Sigmoid colon (tissue), 4 donors: ENCODE data around the gene OR10V1.

ENCODE experiments used
- POLR2AphosphoS5 ChIP-seq, 4 donors: sonication (generic); formaldehyde crosslinking; IDR thresholded peaks; one replicate each; pipeline ENCODE4 v1.6.1; 2017; ENCODE audit warnings: antibody characterized with exemption in 4 of 4
- TF ChIP-seq, protein P1 (sequence below), 4 experiments: fragments of 450-650 bp in 3 of 4; fragments of 200-600 bp in 1 of 4; IDR thresholded peaks; one replicate each; pipeline ENCODE4 v1.5.1; 2016 to 2019; ENCODE audit warnings: antibody characterized with exemption in 4 of 4, mild to moderate bottlenecking in 3 of 4, moderate library complexity in 2 of 4

DNA sequence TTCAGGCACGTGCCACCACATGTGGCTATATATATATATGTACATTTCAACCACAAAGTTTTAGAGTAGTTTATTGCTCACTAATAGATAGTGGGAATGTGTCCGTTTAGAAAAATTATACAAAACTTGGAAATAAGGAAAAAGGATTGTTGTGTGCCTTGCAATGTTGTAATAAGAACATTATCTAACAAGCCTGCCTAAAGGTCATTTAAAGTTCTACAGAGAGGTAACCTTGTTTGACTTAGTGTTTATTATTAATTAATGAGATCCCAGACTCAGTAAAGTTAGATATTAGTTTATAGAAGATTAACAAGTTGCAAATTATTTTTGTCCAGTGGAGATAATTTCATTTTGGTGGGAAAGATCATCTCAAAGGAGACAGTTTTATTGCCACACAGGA is 39.4 kb downstream of the OR10V1 start:
- TF ChIP-seq POLR2AphosphoS5 (IDR thresholded peaks at IDR 0.05): no peak
- TF ChIP-seq, protein P1, sequence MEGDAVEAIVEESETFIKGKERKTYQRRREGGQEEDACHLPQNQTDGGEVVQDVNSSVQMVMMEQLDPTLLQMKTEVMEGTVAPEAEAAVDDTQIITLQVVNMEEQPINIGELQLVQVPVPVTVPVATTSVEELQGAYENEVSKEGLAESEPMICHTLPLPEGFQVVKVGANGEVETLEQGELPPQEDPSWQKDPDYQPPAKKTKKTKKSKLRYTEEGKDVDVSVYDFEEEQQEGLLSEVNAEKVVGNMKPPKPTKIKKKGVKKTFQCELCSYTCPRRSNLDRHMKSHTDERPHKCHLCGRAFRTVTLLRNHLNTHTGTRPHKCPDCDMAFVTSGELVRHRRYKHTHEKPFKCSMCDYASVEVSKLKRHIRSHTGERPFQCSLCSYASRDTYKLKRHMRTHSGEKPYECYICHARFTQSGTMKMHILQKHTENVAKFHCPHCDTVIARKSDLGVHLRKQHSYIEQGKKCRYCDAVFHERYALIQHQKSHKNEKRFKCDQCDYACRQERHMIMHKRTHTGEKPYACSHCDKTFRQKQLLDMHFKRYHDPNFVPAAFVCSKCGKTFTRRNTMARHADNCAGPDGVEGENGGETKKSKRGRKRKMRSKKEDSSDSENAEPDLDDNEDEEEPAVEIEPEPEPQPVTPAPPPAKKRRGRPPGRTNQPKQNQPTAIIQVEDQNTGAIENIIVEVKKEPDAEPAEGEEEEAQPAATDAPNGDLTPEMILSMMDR (IDR thresholded peaks at IDR 0.05): no peak
